NCI-H1930 (cell line): ENCODE data around the gene NCS1.

Experiments used
- DNase-seq, 2 experiments: peaks; one replicate each; lab custom pipeline; 2025; lab: John Stamatoyannopoulos, UW

Gene NCS1

GRCh38 chr9:130176760-130177159, 4.6 kb downstream of the NCS1 start:
- DNase-seq, result no peak

GRCh38 chr9:130177898-130178805, 5.9 kb downstream of the NCS1 start:
- no peak for DNase-seq

- DNase-seq, result no peak
Measured at GRCh38 chr9:130179331-130179907, 7.2 kb downstream of the NCS1 start.

GRCh38 chr9:130180516-130180915, 8.3 kb downstream of the NCS1 start:
- no peak for DNase-seq

- no peak for DNase-seq
Measured at GRCh38 chr9:130181678-130182380, 9.6 kb downstream of the NCS1 start.

- DNase-seq, result no peak
Measured at GRCh38 chr9:130182381-130182909, 10.2 kb downstream of the NCS1 start.

- DNase-seq, result no peak
Measured at GRCh38 chr9:130183133-130183762, 11.0 kb downstream of the NCS1 start.

GRCh38 chr9:130185017-130185416, 12.8 kb downstream of the NCS1 start:
- DNase-seq, result no peak

GRCh38 chr9:130185490-130186031, 13.4 kb downstream of the NCS1 start:
- no peak for DNase-seq

GRCh38 chr9:130186051-130186450, 13.8 kb downstream of the NCS1 start:
- DNase-seq, result no peak

- DNase-seq, result no peak
Measured at GRCh38 chr9:130186839-130187522, 14.8 kb downstream of the NCS1 start.

GRCh38 chr9:130187523-130187846, 15.3 kb downstream of the NCS1 start:
- DNase-seq, result no peak

GRCh38 chr9:130188860-130189481, 16.8 kb downstream of the NCS1 start:
- DNase-seq, result no peak

GRCh38 chr9:130189840-130190239, 17.6 kb downstream of the NCS1 start:
- no peak for DNase-seq

- no peak for DNase-seq
Measured at GRCh38 chr9:130191068-130191748, 19.0 kb downstream of the NCS1 start.

- DNase-seq, result no peak
Measured at GRCh38 chr9:130191749-130192120, 19.5 kb downstream of the NCS1 start.

GRCh38 chr9:130192382-130192999, 20.3 kb downstream of the NCS1 start:
- no peak for DNase-seq

- no peak for DNase-seq
Measured at GRCh38 chr9:130193103-130193502, 20.9 kb downstream of the NCS1 start.

GRCh38 chr9:130193531-130194377, 21.6 kb downstream of the NCS1 start:
- DNase-seq, result no peak
